HL-60 (cell line): ENCODE measurements around the gene CSHL1.

ENCODE experiments used
- GABPA ChIP-seq: IDR thresholded peaks from 2 replicates; pipeline ENCODE4 v1.6.1; 2012; ENCODE audit warnings: low read depth
- POLR2AphosphoS5 ChIP-seq: IDR thresholded peaks from 2 replicates; pipeline ENCODE4 v1.6.1; 2012; ENCODE audit warnings: low read depth
- SPI1 ChIP-seq: IDR thresholded peaks from 2 replicates; pipeline ENCODE4 v1.6.1; 2012; ENCODE audit warnings: low read depth, mild to moderate bottlenecking, borderline replicate concordance
- TF ChIP-seq, protein P1 (sequence below): IDR thresholded peaks from one replicate; pipeline ENCODE4 v1.5.1; 2011; ENCODE audit warnings: low read length, control low read depth, inconsistent platforms; ENCODE audit not compliant: insufficient read depth
- TF ChIP-seq, protein P2 (sequence below): IDR thresholded peaks from 2 replicates; pipeline ENCODE4 v1.6.1; 2012; ENCODE audit warnings: low read depth; ENCODE audit not compliant: insufficient replicate concordance

DNA sequence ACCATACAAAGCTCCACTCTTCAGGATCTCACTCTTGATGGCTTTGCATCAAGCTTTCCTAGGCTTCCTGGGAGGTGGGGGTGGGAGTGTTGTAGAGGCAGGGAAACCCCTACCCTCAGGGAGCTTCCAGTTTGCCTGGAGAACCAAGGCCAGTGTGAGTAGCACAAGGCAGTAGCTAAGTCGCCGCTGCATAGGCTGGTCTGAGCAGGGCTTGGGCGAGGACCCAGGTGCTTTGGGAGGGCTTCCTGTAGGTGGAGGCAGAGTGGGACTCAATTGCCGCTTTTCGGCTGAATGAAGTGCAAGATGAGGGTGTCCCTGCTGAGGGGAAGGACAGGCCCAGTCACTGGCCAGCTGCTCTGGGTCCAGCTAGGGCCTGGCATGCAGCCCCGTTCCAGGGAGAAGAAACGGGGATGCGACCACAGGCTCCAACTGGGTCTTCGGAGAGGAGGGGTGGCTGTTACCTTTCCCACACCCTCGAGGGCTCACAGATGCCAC lies 17.2 kb upstream of the CSHL1 start:
- TF ChIP-seq, protein P1, sequence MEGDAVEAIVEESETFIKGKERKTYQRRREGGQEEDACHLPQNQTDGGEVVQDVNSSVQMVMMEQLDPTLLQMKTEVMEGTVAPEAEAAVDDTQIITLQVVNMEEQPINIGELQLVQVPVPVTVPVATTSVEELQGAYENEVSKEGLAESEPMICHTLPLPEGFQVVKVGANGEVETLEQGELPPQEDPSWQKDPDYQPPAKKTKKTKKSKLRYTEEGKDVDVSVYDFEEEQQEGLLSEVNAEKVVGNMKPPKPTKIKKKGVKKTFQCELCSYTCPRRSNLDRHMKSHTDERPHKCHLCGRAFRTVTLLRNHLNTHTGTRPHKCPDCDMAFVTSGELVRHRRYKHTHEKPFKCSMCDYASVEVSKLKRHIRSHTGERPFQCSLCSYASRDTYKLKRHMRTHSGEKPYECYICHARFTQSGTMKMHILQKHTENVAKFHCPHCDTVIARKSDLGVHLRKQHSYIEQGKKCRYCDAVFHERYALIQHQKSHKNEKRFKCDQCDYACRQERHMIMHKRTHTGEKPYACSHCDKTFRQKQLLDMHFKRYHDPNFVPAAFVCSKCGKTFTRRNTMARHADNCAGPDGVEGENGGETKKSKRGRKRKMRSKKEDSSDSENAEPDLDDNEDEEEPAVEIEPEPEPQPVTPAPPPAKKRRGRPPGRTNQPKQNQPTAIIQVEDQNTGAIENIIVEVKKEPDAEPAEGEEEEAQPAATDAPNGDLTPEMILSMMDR: no peak
- TF ChIP-seq GABPA (no peak), POLR2AphosphoS5 (no peak), SPI1 (no peak)
- TF ChIP-seq, protein P2, sequence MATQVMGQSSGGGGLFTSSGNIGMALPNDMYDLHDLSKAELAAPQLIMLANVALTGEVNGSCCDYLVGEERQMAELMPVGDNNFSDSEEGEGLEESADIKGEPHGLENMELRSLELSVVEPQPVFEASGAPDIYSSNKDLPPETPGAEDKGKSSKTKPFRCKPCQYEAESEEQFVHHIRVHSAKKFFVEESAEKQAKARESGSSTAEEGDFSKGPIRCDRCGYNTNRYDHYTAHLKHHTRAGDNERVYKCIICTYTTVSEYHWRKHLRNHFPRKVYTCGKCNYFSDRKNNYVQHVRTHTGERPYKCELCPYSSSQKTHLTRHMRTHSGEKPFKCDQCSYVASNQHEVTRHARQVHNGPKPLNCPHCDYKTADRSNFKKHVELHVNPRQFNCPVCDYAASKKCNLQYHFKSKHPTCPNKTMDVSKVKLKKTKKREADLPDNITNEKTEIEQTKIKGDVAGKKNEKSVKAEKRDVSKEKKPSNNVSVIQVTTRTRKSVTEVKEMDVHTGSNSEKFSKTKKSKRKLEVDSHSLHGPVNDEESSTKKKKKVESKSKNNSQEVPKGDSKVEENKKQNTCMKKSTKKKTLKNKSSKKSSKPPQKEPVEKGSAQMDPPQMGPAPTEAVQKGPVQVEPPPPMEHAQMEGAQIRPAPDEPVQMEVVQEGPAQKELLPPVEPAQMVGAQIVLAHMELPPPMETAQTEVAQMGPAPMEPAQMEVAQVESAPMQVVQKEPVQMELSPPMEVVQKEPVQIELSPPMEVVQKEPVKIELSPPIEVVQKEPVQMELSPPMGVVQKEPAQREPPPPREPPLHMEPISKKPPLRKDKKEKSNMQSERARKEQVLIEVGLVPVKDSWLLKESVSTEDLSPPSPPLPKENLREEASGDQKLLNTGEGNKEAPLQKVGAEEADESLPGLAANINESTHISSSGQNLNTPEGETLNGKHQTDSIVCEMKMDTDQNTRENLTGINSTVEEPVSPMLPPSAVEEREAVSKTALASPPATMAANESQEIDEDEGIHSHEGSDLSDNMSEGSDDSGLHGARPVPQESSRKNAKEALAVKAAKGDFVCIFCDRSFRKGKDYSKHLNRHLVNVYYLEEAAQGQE: no peak
